ENCODE data around the gene CMTM2.

DNA sequence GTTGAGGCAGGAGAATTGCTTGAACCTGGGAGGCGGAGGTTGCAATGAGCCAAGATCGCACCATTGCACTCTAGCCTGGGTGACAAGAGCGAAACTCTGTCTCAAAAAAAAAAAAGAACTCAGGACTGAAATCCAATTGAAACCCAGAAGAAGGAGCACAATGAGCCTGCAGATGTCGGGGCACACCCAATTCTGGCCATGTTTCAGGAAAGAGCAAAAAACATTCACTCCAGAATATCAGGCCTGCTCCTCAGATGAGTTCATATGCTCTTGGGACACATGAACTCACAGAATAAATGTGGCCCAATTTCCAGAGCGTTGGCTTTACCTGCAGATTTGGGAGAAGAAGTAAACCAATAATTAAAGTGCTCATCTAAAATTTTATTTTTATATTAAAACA, 3.0 kb upstream of the CMTM2 start:
- TF ChIP-seq CTCF (conservative IDR thresholded peaks at IDR 0.05 in 1 of 2, IDR thresholded peaks at IDR 0.05 in 1 of 2; ENCODE audit: low read depth in 1 of 2, low read length in 2 of 2): no peak
- TF ChIP-seq EZH2 (IDR thresholded peaks at IDR 0.05; ENCODE audit: low read length, missing control alignments): no peak

Measured in fibroblast of lung (primary cell).